HG02642 (cell line): Measurements from ENCODE around the gene ZFPM1.

Source experiments
- ATAC-seq: cut with Tn5 transposase; IDR thresholded peaks from one replicate; pipeline ENCODE4 v1.9.1; 2021; ENCODE audit warnings: mild to moderate bottlenecking; ENCODE audit not compliant: unreplicated experiment, poor library complexity

ZFPM1 gene

GRCh38 chr16:88553739-88554138 is 100.7 kb downstream of the ZFPM1 start:
- no peak for ATAC-seq

GRCh38 chr16:88554711-88555264 is 101.7 kb downstream of the ZFPM1 start:
- ATAC-seq, result no peak

GRCh38 chr16:88556294-88556988 is 103.4 kb downstream of the ZFPM1 start:
- no peak for ATAC-seq

- no peak for ATAC-seq
These were observed 105.7 kb downstream of the ZFPM1 start for GRCh38 chr16:88558457-88559442.

GRCh38 chr16:88560714-88561484 is 107.8 kb downstream of the ZFPM1 start:
- ATAC-seq, result no peak

GRCh38 chr16:88561485-88562359 is 108.6 kb downstream of the ZFPM1 start:
- no peak for ATAC-seq

GRCh38 chr16:88566158-88566557 is 113.1 kb downstream of the ZFPM1 start:
- no peak for ATAC-seq

GRCh38 chr16:88568710-88569613 is 115.9 kb downstream of the ZFPM1 start:
- no peak for ATAC-seq

GRCh38 chr16:88569614-88569984 is 116.5 kb downstream of the ZFPM1 start:
- peak; percentile 32 for ATAC-seq

GRCh38 chr16:88569985-88570690 is 117.1 kb downstream of the ZFPM1 start, which contains the start of gene ZC3H18:
ZC3H18 (plus strand) TSS chr16:88570403; CDS start chr16:88577124, 6,721 bp downstream.
- ATAC-seq, result peak; percentile 79

- ATAC-seq, result peak; percentile 32
These were observed 117.6 kb downstream of the ZFPM1 start for GRCh38 chr16:88570691-88571092.

GRCh38 chr16:88575251-88575650 is 122.2 kb downstream of the ZFPM1 start:
- ATAC-seq, result no peak

GRCh38 chr16:88576307-88576706 is 123.2 kb downstream of the ZFPM1 start:
- no peak for ATAC-seq

- no peak for ATAC-seq
These were observed 124.1 kb downstream of the ZFPM1 start for GRCh38 chr16:88577166-88577565.

GRCh38 chr16:88578446-88579313 is 125.6 kb downstream of the ZFPM1 start:
- ATAC-seq, result no peak

- ATAC-seq, result no peak
These were observed 127.3 kb downstream of the ZFPM1 start for GRCh38 chr16:88580371-88580770.

- ATAC-seq, result no peak
These were observed 128.0 kb downstream of the ZFPM1 start for GRCh38 chr16:88581033-88581432.
